Effector CD4-positive, alpha-beta T cell (primary cell): Measurements from ENCODE around the gene ZNF30.
"Not testable (repeated sequence)": the region's sequence is repeated elsewhere in the genome, so short reads cannot be mapped to it uniquely, and the experiment has no call there.

Source experiments
- DNase-seq: peaks from one replicate; pipeline ENCODE4 v3.0.0-alpha.2; 2020

ZNF30 gene

GRCh38 chr19:34989298-34989697 is 62.6 kb downstream of the ZNF30 start:
- no peak for DNase-seq

- no peak for DNase-seq
Observed at GRCh38 chr19:34990578-34991192, 64.0 kb downstream of the ZNF30 start.

GRCh38 chr19:34991542-34992333 is 65.0 kb downstream of the ZNF30 start:
- DNase-seq: no peak

GRCh38 chr19:34992582-34992981 is 65.9 kb downstream of the ZNF30 start:
- not testable (repeated sequence) for DNase-seq

- DNase-seq: no peak
Observed at GRCh38 chr19:34994286-34994642, 67.6 kb downstream of the ZNF30 start.
